Measurements from ENCODE around the gene OGFOD2. TPM values are rescaled to one million over a fixed set of nuclear protein-coding genes. Genes with fewer than 3 reads are reported as not detected.

Gene OGFOD2
- total RNA-seq, 2 donors from 2014 or later = 19.1 to 36.8 TPM

GRCh38 chr12:122944605-122945592 is 30.1 kb upstream of the OGFOD2 start:
- peak overlapping the region in 1 of 2 donors; percentile 93 for H3K27ac Mint-ChIP-seq
- H3K36me3 Mint-ChIP-seq = no peaks in the 10 kb centered on the region
- no peak for ATAC-seq
- H3K4me1 Mint-ChIP-seq (ENCODE audit: low read depth in 2 of 2) = peaks cover 46 to 52% of the 10 kb centered on the region in 2 donors
- no peak overlapping the region for H3K4me3 Mint-ChIP-seq
- H3K9me3 Mint-ChIP-seq = no peaks in the 10 kb centered on the region
- H3K27me3 Mint-ChIP-seq = no peaks in the 10 kb centered on the region
- no peak for DNase-seq (ENCODE audit: low spot score)

GRCh38 chr12:122946690-122947341 is 28.2 kb upstream of the OGFOD2 start:
- H3K4me1 Mint-ChIP-seq (ENCODE audit: low read depth in 2 of 2) = peaks cover 47% of the 10 kb centered on the region in 2 donors

GRCh38 chr12:122947352-122947792 is 27.7 kb upstream of the OGFOD2 start:
- Mint-ChIP-seq H3K36me3 (no peaks in the 10 kb centered on the region), H3K27me3 (no peaks in the 10 kb centered on the region), H3K27ac (peak overlapping the region; percentile 67 to 93), H3K4me3 (peak overlapping the region; percentile 79), H3K4me1 (ENCODE audit: low read depth in 2 of 2) (peaks cover 51 to 53% of the 10 kb centered on the region in 2 donors), H3K9me3 (no peaks in the 10 kb centered on the region)
- DNase-seq (ENCODE audit: low spot score) = no peak
- ATAC-seq = no peak

More at GRCh38 chr12:122946690-122947341, 28.2 kb upstream of the OGFOD2 start:
- H3K9me3 Mint-ChIP-seq = no peaks in the 10 kb centered on the region
- no peaks in the 10 kb centered on the region for H3K27me3 Mint-ChIP-seq
- ATAC-seq (peak; percentile 97 to 98), DNase-seq (ENCODE audit: low spot score) (peak; percentile 96)
- H3K4me3 Mint-ChIP-seq = peak overlapping the region; percentile 79
- peak overlapping the region; percentile 67 to 93 for H3K27ac Mint-ChIP-seq
- no peaks in the 10 kb centered on the region for H3K36me3 Mint-ChIP-seq

- no peaks in the 10 kb centered on the region for H3K27me3 Mint-ChIP-seq
- no peaks in the 10 kb centered on the region for H3K36me3 Mint-ChIP-seq
- peaks cover 40 to 42% of the 10 kb centered on the region in 2 donors for H3K4me1 Mint-ChIP-seq (ENCODE audit: low read depth in 2 of 2)
- H3K27ac Mint-ChIP-seq = peak overlapping the region; percentile 52 to 93
- H3K4me3 Mint-ChIP-seq = no peak overlapping the region
- H3K9me3 Mint-ChIP-seq = no peaks in the 10 kb centered on the region
- ATAC-seq (no peak), DNase-seq (ENCODE audit: low spot score) (no peak)
These were observed 26.4 kb upstream of the OGFOD2 start for GRCh38 chr12:122948605-122949004.

GRCh38 chr12:122949405-122949804 is 25.6 kb upstream of the OGFOD2 start:
- no peak for ATAC-seq
- Mint-ChIP-seq H3K9me3 (no peaks in the 10 kb centered on the region), H3K27me3 (no peaks in the 10 kb centered on the region), H3K4me1 (ENCODE audit: low read depth in 2 of 2) (peaks cover 32 to 38% of the 10 kb centered on the region in 2 donors), H3K27ac (peak overlapping the region; percentile 26 to 62), H3K36me3 (no peaks in the 10 kb centered on the region), H3K4me3 (no peak overlapping the region)
- no peak for DNase-seq (ENCODE audit: low spot score)

- DNase-seq (ENCODE audit: low spot score) (no peak), ATAC-seq (no peak)
- peak overlapping the region in 1 of 2 donors; percentile 26 for H3K27ac Mint-ChIP-seq
- no peaks in the 10 kb centered on the region for H3K9me3 Mint-ChIP-seq
- no peaks in the 10 kb centered on the region for H3K27me3 Mint-ChIP-seq
- H3K4me1 Mint-ChIP-seq (ENCODE audit: low read depth in 2 of 2) = peaks cover 31 to 37% of the 10 kb centered on the region in 2 donors
- no peak overlapping the region for H3K4me3 Mint-ChIP-seq
- no peaks in the 10 kb centered on the region for H3K36me3 Mint-ChIP-seq
These were observed 25.0 kb upstream of the OGFOD2 start for GRCh38 chr12:122949816-122950675.

GRCh38 chr12:122951406-122951805 is 23.6 kb upstream of the OGFOD2 start:
- ATAC-seq (no peak), DNase-seq (ENCODE audit: low spot score) (no peak)
- Mint-ChIP-seq H3K9me3 (no peaks in the 10 kb centered on the region), H3K4me3 (no peak overlapping the region), H3K27me3 (no peaks in the 10 kb centered on the region), H3K4me1 (ENCODE audit: low read depth in 2 of 2) (peaks cover 25 to 31% of the 10 kb centered on the region in 2 donors), H3K27ac (no peak overlapping the region), H3K36me3 (no peaks in the 10 kb centered on the region)

- H3K27ac Mint-ChIP-seq = peak overlapping the region in 1 of 2 donors; percentile 58
- H3K4me1 Mint-ChIP-seq (ENCODE audit: low read depth in 2 of 2) = peaks cover 17 to 22% of the 10 kb centered on the region in 2 donors
- ATAC-seq (peak; percentile 94 to 96), DNase-seq (ENCODE audit: low spot score) (peak; percentile 82)
- no peaks in the 10 kb centered on the region for H3K27me3 Mint-ChIP-seq
- H3K36me3 Mint-ChIP-seq = no peaks in the 10 kb centered on the region
- no peaks in the 10 kb centered on the region for H3K9me3 Mint-ChIP-seq
- H3K4me3 Mint-ChIP-seq = no peak overlapping the region
These were observed 22.8 kb upstream of the OGFOD2 start for GRCh38 chr12:122951979-122952892.

- Mint-ChIP-seq H3K27ac (no peak overlapping the region), H3K36me3 (no peaks in the 10 kb centered on the region), H3K4me1 (ENCODE audit: low read depth in 2 of 2) (peaks cover 5 to 7% of the 10 kb centered on the region in 2 donors), H3K4me3 (no peak overlapping the region), H3K9me3 (no peaks in the 10 kb centered on the region), H3K27me3 (no peaks in the 10 kb centered on the region)
- DNase-seq (ENCODE audit: low spot score) (no peak), ATAC-seq (no peak)
These were observed 19.9 kb upstream of the OGFOD2 start for GRCh38 chr12:122955156-122955555.

- peaks cover 5 to 7% of the 10 kb centered on the region in 2 donors for H3K4me1 Mint-ChIP-seq (ENCODE audit: low read depth in 2 of 2)
- DNase-seq (ENCODE audit: low spot score) (no peak), ATAC-seq (no peak)
- H3K27ac Mint-ChIP-seq = no peak overlapping the region
- H3K9me3 Mint-ChIP-seq = no peaks in the 10 kb centered on the region
- H3K36me3 Mint-ChIP-seq = no peaks in the 10 kb centered on the region
- H3K27me3 Mint-ChIP-seq = no peaks in the 10 kb centered on the region
- no peak overlapping the region for H3K4me3 Mint-ChIP-seq
These were observed 19.0 kb upstream of the OGFOD2 start for GRCh38 chr12:122956035-122956434.

GRCh38 chr12:122958198-122958888 is 16.7 kb upstream of the OGFOD2 start:
- no peak overlapping the region for H3K27ac Mint-ChIP-seq
- H3K27me3 Mint-ChIP-seq = no peaks in the 10 kb centered on the region
- no peak overlapping the region for H3K4me3 Mint-ChIP-seq

GRCh38 chr12:122959566-122960192 is 15.4 kb upstream of the OGFOD2 start:
- no peak overlapping the region for H3K27ac Mint-ChIP-seq
- no peaks in the 10 kb centered on the region for H3K9me3 Mint-ChIP-seq
- DNase-seq (ENCODE audit: low spot score) = no peak
- no peaks in the 10 kb centered on the region for H3K36me3 Mint-ChIP-seq
- ATAC-seq = no peak
- no peak overlapping the region for H3K4me3 Mint-ChIP-seq
- peaks cover 0 to 2% of the 10 kb centered on the region in 2 donors for H3K4me1 Mint-ChIP-seq (ENCODE audit: low read depth in 2 of 2)
- H3K27me3 Mint-ChIP-seq = no peaks in the 10 kb centered on the region

More at GRCh38 chr12:122958198-122958888, 16.7 kb upstream of the OGFOD2 start:
- H3K36me3 Mint-ChIP-seq = no peaks in the 10 kb centered on the region
- H3K9me3 Mint-ChIP-seq = no peaks in the 10 kb centered on the region
- DNase-seq (ENCODE audit: low spot score) = no peak
- ATAC-seq = no peak
- H3K4me1 Mint-ChIP-seq (ENCODE audit: low read depth in 2 of 2) = no peaks in the 10 kb centered on the region
